Kidney epithelial cell (primary cell): ENCODE data around the gene FBLIM1. TPM values are rescaled to one million over a fixed set of nuclear protein-coding genes. Genes with fewer than 3 reads are reported as not detected.

Experiments
- DNase-seq: peaks from one replicate; pipeline ENCODE4 v3.0.0-alpha.2; 2010; ENCODE audit warnings: low read depth
- H3K27me3 ChIP-seq: 2 replicates; pipeline ENCODE4 v1.6.0; 2011; ENCODE audit warnings: low read length; ENCODE audit not compliant: control insufficient read depth, insufficient read depth
- H3K36me3 ChIP-seq: 2 replicates; pipeline ENCODE4 v1.5.1; 2011; ENCODE audit warnings: low read length; ENCODE audit not compliant: control insufficient read depth, insufficient read depth
- H3K4me3 ChIP-seq: 2 replicates; pipeline ENCODE4 v1.5.1; 2011; ENCODE audit warnings: low read depth, mild to moderate bottlenecking, control low read depth, low read length
- total RNA-seq: library from RNA; depleted of rRNA; stranded (reverse); fragments of >200 nt; gene quantifications from 2 replicates; pipeline ENCODE4 v1.2.3, GENCODE V29; 2015
- TF ChIP-seq, protein P1 (sequence below): IDR thresholded peaks from 2 replicates; pipeline ENCODE4 v1.5.1; 2011; ENCODE audit warnings: mild to moderate bottlenecking, moderate library complexity, low read length, control low read depth, inconsistent platforms; ENCODE audit not compliant: insufficient read depth, poor library complexity, severe bottlenecking

FBLIM1 gene
- total RNA-seq, 1 donor from 2014 or later: 364 TPM

DNA sequence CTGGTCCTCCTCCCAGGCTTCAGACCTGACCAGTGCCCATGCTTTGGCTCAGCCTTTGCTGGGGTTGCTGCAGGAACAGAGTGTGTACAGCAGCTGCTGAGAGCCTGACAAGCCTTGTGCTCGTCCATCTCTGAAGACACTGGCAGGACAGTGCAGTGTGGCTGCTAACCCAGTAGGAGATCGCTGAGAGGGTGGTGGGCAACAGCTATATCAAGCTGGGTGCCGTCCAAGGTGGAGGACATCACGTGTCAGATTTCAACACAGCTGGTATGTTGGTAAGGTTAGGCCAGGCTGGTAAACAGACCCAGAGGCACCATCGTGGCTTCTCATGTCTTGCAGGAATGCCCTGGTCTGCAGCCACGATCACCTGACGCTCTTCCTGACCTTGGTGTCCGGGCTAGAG lies 40.4 kb upstream of the FBLIM1 start:
- Histone ChIP-seq H3K4me3 (no peak overlapping the region), H3K27me3 (no peaks in the 10 kb centered on the region), H3K36me3 (peaks cover 2% of the 10 kb centered on the region)
- no peak for DNase-seq
- TF ChIP-seq, protein P1, sequence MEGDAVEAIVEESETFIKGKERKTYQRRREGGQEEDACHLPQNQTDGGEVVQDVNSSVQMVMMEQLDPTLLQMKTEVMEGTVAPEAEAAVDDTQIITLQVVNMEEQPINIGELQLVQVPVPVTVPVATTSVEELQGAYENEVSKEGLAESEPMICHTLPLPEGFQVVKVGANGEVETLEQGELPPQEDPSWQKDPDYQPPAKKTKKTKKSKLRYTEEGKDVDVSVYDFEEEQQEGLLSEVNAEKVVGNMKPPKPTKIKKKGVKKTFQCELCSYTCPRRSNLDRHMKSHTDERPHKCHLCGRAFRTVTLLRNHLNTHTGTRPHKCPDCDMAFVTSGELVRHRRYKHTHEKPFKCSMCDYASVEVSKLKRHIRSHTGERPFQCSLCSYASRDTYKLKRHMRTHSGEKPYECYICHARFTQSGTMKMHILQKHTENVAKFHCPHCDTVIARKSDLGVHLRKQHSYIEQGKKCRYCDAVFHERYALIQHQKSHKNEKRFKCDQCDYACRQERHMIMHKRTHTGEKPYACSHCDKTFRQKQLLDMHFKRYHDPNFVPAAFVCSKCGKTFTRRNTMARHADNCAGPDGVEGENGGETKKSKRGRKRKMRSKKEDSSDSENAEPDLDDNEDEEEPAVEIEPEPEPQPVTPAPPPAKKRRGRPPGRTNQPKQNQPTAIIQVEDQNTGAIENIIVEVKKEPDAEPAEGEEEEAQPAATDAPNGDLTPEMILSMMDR: no peak

DNA sequence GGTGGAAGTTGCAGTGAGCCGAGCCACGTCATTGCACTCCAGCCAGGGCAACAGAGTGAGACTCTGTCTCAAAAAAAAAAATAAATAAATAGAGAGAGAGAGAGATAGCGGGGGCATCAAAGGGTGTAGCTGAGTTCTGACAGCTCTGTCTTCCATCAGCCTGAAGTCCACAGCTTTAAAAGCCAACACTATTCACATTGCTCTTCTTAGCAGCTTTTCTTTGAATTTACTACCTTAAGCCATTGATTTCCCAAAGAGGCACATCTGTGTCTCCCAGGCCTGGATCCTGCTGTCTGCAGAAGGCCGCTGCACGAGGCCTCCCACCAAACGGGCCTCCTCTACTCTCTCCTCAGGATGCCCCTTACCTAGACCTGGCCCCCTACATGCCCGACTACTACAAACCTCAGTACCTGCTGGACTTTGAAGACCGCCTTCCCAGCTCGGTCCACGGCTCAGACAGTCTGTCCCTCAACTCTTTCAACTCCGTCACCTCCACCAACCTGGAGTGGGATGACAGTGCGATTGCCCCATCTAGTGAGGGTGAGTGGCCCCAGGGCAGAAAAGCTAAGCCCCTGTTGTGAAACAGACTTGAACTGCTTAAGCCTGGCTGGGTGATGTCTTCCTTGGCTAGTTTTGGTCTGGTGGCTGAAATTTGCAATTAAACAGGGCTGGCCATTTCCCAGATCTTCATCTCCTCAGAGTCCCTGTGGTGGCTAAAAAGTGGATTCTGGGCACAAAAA lies 39.0 kb upstream of the FBLIM1 start:
- TF ChIP-seq, protein P1: no peak
- peaks cover 2% of the 10 kb centered on the region for H3K36me3 ChIP-seq
- no peak overlapping the region for H3K4me3 ChIP-seq
- DNase-seq: no peak
- no peaks in the 10 kb centered on the region for H3K27me3 ChIP-seq

DNA sequence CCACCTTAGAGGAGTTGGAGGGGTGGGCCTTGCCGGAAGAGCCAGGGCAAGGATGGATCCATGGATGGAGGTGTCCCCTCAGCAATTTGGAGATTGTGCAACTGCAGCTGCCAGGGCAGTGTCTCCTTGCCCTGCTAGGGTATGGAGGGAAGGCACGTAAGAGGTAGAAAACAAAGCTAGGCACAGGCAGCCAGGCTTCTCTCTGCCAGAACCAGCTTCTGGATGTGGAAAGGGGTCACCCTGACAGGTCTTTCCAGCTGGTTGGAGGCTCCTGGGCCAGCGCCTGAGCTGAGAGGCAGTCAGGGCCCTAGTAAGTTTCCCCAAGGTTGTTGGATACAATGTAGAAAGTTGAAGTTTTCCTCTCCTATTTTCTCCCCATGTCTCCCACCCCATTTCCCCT lies 37.7 kb upstream of the FBLIM1 start:
- Histone ChIP-seq H3K4me3 (no peak overlapping the region), H3K36me3 (peaks cover 2% of the 10 kb centered on the region), H3K27me3 (no peaks in the 10 kb centered on the region)
- DNase-seq: no peak
- TF ChIP-seq, protein P1: no peak

DNA sequence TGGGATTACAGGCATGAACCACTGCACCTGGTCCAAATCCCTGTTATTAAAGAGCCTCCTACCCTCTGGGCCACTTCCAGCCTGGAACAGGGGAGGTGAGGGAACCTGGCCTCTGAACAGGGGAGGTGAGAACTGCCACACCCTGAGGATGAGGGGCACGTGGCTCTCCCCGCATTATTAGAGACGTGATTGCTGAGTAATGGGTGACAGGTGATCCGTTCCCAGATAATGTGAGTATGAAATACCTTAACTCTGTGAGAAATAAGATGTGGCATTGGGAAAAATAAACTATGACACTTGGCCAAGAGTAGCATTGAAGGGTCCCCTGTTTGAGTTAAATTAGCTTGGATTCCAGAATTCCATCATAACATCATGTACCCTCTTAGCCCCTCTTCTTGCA lies 36.2 kb upstream of the FBLIM1 start:
- H3K27me3 ChIP-seq: no peaks in the 10 kb centered on the region
- TF ChIP-seq, protein P1: no peak
- H3K36me3 ChIP-seq: no peaks in the 10 kb centered on the region
- no peak for DNase-seq
- no peak overlapping the region for H3K4me3 ChIP-seq

DNA sequence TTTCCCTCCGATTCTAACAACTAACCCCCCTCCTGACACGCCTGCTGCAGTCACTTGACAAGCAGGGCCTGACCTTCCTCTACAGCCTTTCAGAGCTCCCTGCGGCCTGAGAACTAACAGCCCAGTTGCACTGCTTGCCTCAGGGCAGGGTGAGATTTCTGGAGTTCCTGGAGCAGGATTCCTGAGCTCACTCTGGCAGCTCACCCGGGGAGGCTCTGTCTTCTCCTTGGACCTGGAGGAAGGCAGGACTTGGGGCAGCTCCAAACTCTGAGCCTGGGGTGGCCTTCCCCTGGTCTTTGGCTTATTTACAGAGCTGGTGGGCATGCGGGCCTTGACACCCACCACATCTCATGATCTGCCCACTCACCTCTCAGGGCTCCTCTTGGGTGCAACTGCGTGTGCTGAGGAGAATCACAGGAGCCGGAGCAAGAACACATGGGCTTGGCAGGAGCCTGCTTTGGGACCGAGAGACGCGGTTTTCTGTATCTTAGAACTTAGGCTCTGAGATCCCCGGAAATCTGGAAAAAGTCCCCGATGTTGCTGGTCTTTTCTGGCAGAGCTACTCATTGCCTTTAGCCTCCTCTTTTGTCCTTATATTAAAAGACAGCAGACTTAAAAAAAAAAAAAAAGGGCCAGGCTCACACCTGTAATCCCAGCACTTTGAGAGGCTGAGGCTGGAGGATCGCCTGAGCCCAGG lies 35.6 kb upstream of the FBLIM1 start:
- Histone ChIP-seq H3K36me3 (no peaks in the 10 kb centered on the region), H3K27me3 (no peaks in the 10 kb centered on the region), H3K4me3 (no peak overlapping the region)
- DNase-seq: no peak
- TF ChIP-seq, protein P1: no peak

DNA sequence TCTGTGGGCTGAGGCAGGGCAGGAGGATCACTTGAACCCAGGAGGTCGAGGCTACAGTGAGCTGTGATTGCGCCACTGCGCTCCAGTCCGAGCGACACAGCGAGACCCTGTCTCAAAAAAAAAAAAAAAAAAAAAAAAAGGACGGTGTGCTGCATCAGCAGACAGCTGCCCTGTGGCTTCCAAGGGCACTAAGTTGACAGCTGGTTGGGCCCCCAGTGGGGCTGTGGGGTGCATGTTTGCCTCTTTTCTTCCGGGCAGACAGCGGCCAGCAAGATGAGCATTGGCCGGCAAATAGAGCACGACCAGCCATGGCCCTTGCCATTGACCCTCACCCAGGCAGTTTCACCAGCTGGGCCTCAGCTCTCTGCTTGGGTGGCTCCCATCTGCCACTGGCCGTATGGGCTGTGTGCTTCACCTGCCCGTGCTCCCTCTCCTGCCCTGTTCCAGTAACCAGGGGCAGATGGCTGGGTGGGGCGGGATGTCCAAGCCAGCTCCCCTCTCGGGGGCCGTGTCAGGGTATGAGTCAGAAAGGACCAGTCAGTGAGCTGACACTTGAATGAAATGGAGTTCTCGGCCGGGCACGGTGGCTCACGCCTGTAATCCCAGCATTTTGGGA lies 34.9 kb upstream of the FBLIM1 start:
- no peaks in the 10 kb centered on the region for H3K27me3 ChIP-seq
- TF ChIP-seq, protein P1: no peak
- no peaks in the 10 kb centered on the region for H3K36me3 ChIP-seq

More for the DNA sequence above, 34.9 kb upstream of the FBLIM1 start:
- no peak for DNase-seq
- no peak overlapping the region for H3K4me3 ChIP-seq
